Chondrocyte (in vitro differentiated cells): ENCODE results near the gene SCYL1. TPM values are rescaled to one million over a fixed set of nuclear protein-coding genes. Genes with fewer than 3 reads are reported as not detected.
A peak's percentile ranks its signal among the peaks of the same experiment; 100 is the strongest.

Experiments
- DNase-seq: peaks from one replicate; pipeline ENCODE4 v3.0.0; 2021; ENCODE audit warnings: mixed read lengths, low spot score
- H3K27ac Mint-ChIP-seq: one replicate; pipeline ENCODE4 v1.8.0; 2021; ENCODE audit warnings: mild to moderate bottlenecking, moderate library complexity, mixed read lengths; ENCODE audit not compliant: unreplicated experiment
- H3K27me3 Mint-ChIP-seq: 2 replicates; pipeline ENCODE4 v1.8.0; 2021; ENCODE audit warnings: low read depth, mixed read lengths
- H3K36me3 Mint-ChIP-seq: 2 replicates; pipeline ENCODE4 v1.8.0; 2021; ENCODE audit warnings: low read depth, mixed read lengths
- H3K4me1 Mint-ChIP-seq: 2 replicates; pipeline ENCODE4 v1.8.0; 2021; ENCODE audit warnings: low read depth, mild to moderate bottlenecking, mixed read lengths
- H3K4me3 Mint-ChIP-seq: one replicate; pipeline ENCODE4 v1.8.0; 2021; ENCODE audit warnings: mild to moderate bottlenecking, moderate library complexity, mixed read lengths; ENCODE audit not compliant: unreplicated experiment
- H3K9me3 Mint-ChIP-seq: 2 replicates; pipeline ENCODE4 v1.8.0; 2021; ENCODE audit warnings: low read depth, mixed read lengths
- CTCF ChIP-seq: fragments of 200-600 bp; sonication (generic); IDR thresholded peaks from 2 replicates; pipeline ENCODE4 v1.5.0; 2021; ENCODE audit warnings: antibody characterized with exemption, mild to moderate bottlenecking, moderate library complexity
- total RNA-seq: library from RNA; stranded (reverse); gene quantifications from 3 replicates; pipeline ENCODE4 v1.2.1, GENCODE V29; 2021

The SCYL1 gene
- total RNA-seq, 1 donor from 2014 or later: 108 TPM

- DNase-seq: no peak
- peaks cover 4% of the 10 kb centered on the region for H3K36me3 Mint-ChIP-seq
- no peaks in the 10 kb centered on the region for H3K27me3 Mint-ChIP-seq
- no peaks in the 10 kb centered on the region for H3K9me3 Mint-ChIP-seq
- TF ChIP-seq CTCF: no peak
- H3K4me3 Mint-ChIP-seq: no peak overlapping the region
- H3K27ac Mint-ChIP-seq: peak overlapping the region; percentile 49
- peaks cover 51% of the 10 kb centered on the region for H3K4me1 Mint-ChIP-seq
Measured at GRCh38 chr11:65565624-65566453, 41.0 kb downstream of the SCYL1 start.

- H3K27me3 Mint-ChIP-seq: no peaks in the 10 kb centered on the region
- peak overlapping the region; percentile 100 for H3K27ac Mint-ChIP-seq
- peak overlapping the region; percentile 99 for H3K4me3 Mint-ChIP-seq
- TF ChIP-seq CTCF: no peak
- H3K4me1 Mint-ChIP-seq: peaks cover 64% of the 10 kb centered on the region
- no peak for DNase-seq
- H3K36me3 Mint-ChIP-seq: peaks cover 7% of the 10 kb centered on the region
- H3K9me3 Mint-ChIP-seq: no peaks in the 10 kb centered on the region
Measured at GRCh38 chr11:65569164-65569972, 44.5 kb downstream of the SCYL1 start.

- DNase-seq: peak; percentile 100
- Mint-ChIP-seq H3K9me3 (no peaks in the 10 kb centered on the region), H3K27me3 (no peaks in the 10 kb centered on the region), H3K36me3 (peaks cover 7% of the 10 kb centered on the region), H3K4me3 (peak within 1 kb of the TSS; percentile 99), H3K4me1 (peaks cover 71% of the 10 kb centered on the region), H3K27ac (peak within 1 kb of the TSS; percentile 100)
- TF ChIP-seq CTCF: peak; percentile 81
Measured at GRCh38 chr11:65569973-65570918, 45.4 kb downstream of the SCYL1 start, which contains the start of gene ZNRD2. Gene ZNRD2, plus strand, starts transcription at chr11:65570477. Its CDS starts 15 bp downstream, at chr11:65570492.

GRCh38 chr11:65571420-65571819, 46.5 kb downstream of the SCYL1 start:
- H3K27me3 Mint-ChIP-seq: no peaks in the 10 kb centered on the region

More at GRCh38 chr11:65571420-65571819, 46.5 kb downstream of the SCYL1 start:
- H3K9me3 Mint-ChIP-seq: no peaks in the 10 kb centered on the region
- DNase-seq: no peak
- no peak for TF ChIP-seq CTCF
- peaks cover 7% of the 10 kb centered on the region for H3K36me3 Mint-ChIP-seq
- peaks cover 68% of the 10 kb centered on the region for H3K4me1 Mint-ChIP-seq
- peak overlapping the region; percentile 98 for H3K27ac Mint-ChIP-seq
- peak overlapping the region; percentile 99 for H3K4me3 Mint-ChIP-seq
